Brain microvascular endothelial cell (primary cell): ENCODE results near the gene EXOC1.

Experiments used
- DNase-seq: peaks from one replicate; pipeline ENCODE4 v3.0.0-alpha.2; 2020
- H3K27ac ChIP-seq: fragments of 250-450 bp; sonication (Bioruptor Pico); 2 replicates; pipeline ENCODE4 v1.5.1; 2020; ENCODE audit warnings: mild to moderate bottlenecking, moderate library complexity
- H3K27me3 ChIP-seq: fragments of 250-450 bp; sonication (Bioruptor Pico); replicated peaks from 2 replicates; pipeline ENCODE4 v1.5.1; 2020; ENCODE audit warnings: mild to moderate bottlenecking
- H3K36me3 ChIP-seq: fragments of 250-450 bp; sonication (Bioruptor Pico); replicated peaks from 2 replicates; pipeline ENCODE4 v1.5.1; 2020; ENCODE audit warnings: mild to moderate bottlenecking
- H3K4me3 ChIP-seq: 2 replicates; pipeline ENCODE4 v1.5.1; 2011; ENCODE audit warnings: low read depth, mild to moderate bottlenecking, control low read depth, low read length, moderate library complexity
- in situ Hi-C: cut with HindIII; loops from 2 replicates; pipeline ENCODE4 v1.10.0; 2017; ENCODE audit warnings: low sequenced_read_pairs, low pct_ligation_motif_present
- TF ChIP-seq, protein P1 (sequence below): IDR thresholded peaks from 2 replicates; pipeline ENCODE4 v1.5.1; 2011; ENCODE audit warnings: low read depth, mild to moderate bottlenecking, moderate library complexity, low read length, control low read depth, inconsistent platforms; ENCODE audit errors: missing control alignments

EXOC1 gene

GRCh38 chr4:55880652-55881280 lies 27.3 kb downstream of the EXOC1 start:
- Histone ChIP-seq H3K27me3 (no peaks in the 10 kb centered on the region), H3K36me3 (peaks cover 25% of the 10 kb centered on the region), H3K4me3 (no peak overlapping the region), H3K27ac (no peak overlapping the region)
- in situ Hi-C loops = no loop called here
- TF ChIP-seq, protein P1, sequence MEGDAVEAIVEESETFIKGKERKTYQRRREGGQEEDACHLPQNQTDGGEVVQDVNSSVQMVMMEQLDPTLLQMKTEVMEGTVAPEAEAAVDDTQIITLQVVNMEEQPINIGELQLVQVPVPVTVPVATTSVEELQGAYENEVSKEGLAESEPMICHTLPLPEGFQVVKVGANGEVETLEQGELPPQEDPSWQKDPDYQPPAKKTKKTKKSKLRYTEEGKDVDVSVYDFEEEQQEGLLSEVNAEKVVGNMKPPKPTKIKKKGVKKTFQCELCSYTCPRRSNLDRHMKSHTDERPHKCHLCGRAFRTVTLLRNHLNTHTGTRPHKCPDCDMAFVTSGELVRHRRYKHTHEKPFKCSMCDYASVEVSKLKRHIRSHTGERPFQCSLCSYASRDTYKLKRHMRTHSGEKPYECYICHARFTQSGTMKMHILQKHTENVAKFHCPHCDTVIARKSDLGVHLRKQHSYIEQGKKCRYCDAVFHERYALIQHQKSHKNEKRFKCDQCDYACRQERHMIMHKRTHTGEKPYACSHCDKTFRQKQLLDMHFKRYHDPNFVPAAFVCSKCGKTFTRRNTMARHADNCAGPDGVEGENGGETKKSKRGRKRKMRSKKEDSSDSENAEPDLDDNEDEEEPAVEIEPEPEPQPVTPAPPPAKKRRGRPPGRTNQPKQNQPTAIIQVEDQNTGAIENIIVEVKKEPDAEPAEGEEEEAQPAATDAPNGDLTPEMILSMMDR = no peak
- no peak for DNase-seq

DNA sequence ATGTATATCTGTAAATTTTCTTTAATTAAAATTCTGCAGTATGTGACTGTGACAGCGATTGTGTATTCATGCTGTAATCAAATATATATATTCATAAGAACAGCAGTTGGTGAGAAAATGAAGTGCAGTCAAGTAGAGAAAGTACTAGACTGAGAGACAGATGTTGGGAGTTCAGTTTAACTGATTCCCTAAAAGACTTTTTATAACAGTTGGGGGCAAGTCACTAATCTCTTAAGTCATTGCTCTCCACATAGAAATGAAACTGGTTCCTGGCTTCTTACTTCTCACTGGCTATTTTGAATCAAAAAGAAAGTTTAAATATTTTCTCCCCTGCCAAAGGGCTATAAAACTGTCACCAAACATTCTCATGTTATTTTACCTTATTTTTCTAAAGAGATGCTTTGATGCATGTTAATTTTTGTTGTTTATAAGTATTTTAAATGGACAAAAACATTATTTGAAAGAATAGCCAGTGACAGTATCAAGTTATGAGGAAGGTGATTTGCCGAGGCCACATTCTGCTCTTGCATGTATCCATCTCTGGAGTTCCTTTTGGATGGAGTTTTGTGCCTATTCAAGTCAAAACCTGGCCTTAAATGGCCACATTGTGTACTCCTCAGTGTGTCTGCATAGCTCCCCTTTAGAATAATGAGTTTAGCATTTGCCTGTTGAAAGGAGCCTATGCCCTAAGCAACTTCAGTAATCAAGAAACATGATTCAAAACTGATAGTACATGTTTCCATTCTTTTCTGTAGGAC lies 30.8 kb downstream of the EXOC1 start:
- H3K36me3 ChIP-seq = peaks cover 22% of the 10 kb centered on the region
- DNase-seq = no peak
- TF ChIP-seq, protein P1 = no peak
- H3K27me3 ChIP-seq = no peaks in the 10 kb centered on the region
- no peak overlapping the region for H3K27ac ChIP-seq
- in situ Hi-C loops = no loop called here
- no peak overlapping the region for H3K4me3 ChIP-seq

GRCh38 chr4:55884851-55885219 lies 31.4 kb downstream of the EXOC1 start:
- H3K27ac ChIP-seq = no peak overlapping the region
- H3K4me3 ChIP-seq = no peak overlapping the region
- peaks cover 20% of the 10 kb centered on the region for H3K36me3 ChIP-seq
- TF ChIP-seq, protein P1 = no peak
- no peaks in the 10 kb centered on the region for H3K27me3 ChIP-seq
- no peak for DNase-seq
- in situ Hi-C loops = no loop called here

- Histone ChIP-seq H3K27ac (no peak overlapping the region), H3K4me3 (no peak overlapping the region), H3K36me3 (peaks cover 9% of the 10 kb centered on the region), H3K27me3 (no peaks in the 10 kb centered on the region)
- DNase-seq = no peak
- in situ Hi-C loops = no loop called here
- TF ChIP-seq, protein P1 = peak; percentile 25
Measured at GRCh38 chr4:55887594-55887993, 34.1 kb downstream of the EXOC1 start.

GRCh38 chr4:55892156-55892555 lies 38.7 kb downstream of the EXOC1 start:
- in situ Hi-C loops = no loop called here
- Histone ChIP-seq H3K27me3 (no peaks in the 10 kb centered on the region), H3K4me3 (no peak overlapping the region), H3K36me3 (peaks cover 9% of the 10 kb centered on the region), H3K27ac (no peak overlapping the region)
- TF ChIP-seq, protein P1 = no peak
- DNase-seq = no peak
